Stimulated activated CD8-positive, alpha-beta memory T cell treated with anti-CD3 and anti-CD28 coated beads, Interleukin-7, amount 100 ng/mL, for 4 hours (primary cell): Measurements from ENCODE around the gene RAB40B.

ENCODE experiments used
- DNase-seq, 2 donors: peaks; one replicate each; pipeline ENCODE4 v3.0.0-alpha.2; 2020; ENCODE audit warnings: low read depth in 2 of 2

The RAB40B gene

DNA sequence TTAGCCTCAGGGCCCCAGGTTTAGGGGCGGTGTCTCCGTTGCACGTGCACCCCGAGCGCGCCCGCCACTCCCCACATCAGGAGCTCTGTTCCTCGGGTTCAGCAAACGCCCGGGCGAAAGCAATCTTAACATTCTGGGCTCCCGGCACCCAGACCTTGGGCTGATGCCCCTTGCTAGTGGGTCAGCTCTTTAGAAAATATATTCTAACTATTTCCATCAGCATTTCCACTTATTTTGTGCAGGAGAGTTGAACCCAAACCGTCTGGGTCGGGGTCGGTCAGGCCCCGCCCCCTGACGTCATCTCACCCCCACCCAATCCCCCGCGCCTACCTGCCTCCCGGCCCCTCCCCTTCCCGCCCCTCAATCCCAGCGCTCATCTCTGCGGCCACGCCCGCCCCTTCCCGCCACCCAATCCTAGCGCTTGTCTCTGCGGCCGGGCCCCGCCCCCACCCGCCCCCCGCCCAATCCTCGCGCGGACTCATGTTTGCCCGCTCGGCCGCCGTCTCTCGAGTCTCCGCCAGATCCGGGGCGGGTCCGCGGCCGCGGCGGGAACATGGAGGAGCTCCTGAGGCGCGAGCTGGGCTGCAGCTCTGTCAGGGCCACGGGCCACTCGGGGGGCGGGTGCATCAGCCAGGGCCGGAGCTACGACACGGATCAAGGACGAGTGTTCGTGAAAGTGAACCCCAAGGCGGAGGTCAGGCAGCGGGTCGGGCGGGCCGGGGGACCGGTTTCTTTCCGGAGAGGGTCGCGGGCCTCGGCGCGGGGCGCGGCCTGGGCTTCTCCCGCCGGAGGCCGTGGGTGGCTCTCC lies 17.9 kb upstream of the RAB40B start, which contains the start of gene FN3KRP:
Gene FN3KRP (plus strand): TSS at position 504 of the 808 bp plus-strand sequence. CDS start 50 bp downstream, at position 554.
- peak; percentile 84 to 87 for DNase-seq

DNA sequence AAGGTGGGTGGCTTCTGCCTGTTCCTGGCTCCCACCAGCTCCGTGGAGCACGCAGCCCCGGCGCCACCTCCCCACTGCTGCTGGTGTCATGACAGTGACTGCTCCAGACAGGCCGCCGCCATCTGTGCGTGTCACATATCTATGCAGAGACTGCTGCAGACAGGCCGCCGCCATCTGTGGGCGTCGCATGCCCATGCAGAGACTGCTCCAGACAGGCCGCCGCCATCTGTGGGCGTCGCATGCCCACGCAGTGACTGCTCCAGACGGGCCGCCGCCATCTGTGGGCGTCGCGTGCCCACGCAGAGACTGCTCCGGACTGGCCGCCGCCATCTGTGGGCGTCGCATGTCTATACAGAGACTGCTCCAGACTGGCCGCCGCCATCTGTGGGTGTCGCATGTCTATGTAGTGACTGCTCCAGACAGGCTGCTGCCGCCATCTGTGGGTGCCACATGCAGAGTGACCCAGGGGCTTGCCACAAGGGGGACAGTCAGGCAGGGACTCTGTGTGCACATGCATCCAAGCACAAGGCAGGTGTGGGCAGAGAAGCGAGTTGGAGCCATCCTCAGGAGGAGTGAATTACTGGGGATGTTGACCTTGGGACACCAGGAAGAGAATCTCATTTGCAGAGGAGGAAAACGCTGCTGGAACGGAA lies 14.7 kb upstream of the RAB40B start:
- no peak for DNase-seq

DNA sequence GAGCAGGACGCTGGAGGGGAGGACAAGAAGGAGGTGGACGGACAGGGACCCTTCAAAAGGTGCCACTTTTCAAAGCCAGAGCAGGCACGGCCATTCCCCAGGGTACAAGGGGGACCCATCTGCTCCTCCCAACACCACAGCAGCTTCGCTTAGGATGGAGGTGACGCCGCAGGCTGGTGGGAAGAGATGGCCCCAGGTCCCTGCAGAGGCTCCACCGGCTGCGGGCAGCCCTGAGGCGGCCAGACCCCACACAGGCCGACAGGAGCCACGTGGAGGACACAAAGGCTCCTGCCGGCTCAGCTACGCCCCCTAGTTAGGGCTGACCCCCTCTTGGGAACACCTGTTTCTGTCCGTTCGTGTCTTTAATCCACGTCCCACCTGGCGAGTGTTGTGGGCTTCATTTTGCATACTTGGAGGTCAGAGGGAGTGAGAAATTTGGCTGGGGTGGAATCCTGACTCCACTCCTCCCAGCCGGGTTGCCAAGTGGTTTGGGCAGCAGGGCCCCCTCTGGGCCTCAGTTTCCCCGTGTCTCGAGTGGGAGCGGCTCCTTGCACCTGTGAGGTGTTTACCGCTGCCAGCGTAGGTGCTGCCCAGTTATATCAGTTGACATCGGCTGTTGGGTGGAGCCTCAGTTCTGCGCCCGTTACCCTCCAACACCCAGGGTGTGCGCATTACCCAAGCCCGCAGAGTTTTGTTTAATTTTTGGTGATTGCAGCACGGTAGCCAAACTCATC lies 12.2 kb upstream of the RAB40B start:
- DNase-seq: no peak

DNA sequence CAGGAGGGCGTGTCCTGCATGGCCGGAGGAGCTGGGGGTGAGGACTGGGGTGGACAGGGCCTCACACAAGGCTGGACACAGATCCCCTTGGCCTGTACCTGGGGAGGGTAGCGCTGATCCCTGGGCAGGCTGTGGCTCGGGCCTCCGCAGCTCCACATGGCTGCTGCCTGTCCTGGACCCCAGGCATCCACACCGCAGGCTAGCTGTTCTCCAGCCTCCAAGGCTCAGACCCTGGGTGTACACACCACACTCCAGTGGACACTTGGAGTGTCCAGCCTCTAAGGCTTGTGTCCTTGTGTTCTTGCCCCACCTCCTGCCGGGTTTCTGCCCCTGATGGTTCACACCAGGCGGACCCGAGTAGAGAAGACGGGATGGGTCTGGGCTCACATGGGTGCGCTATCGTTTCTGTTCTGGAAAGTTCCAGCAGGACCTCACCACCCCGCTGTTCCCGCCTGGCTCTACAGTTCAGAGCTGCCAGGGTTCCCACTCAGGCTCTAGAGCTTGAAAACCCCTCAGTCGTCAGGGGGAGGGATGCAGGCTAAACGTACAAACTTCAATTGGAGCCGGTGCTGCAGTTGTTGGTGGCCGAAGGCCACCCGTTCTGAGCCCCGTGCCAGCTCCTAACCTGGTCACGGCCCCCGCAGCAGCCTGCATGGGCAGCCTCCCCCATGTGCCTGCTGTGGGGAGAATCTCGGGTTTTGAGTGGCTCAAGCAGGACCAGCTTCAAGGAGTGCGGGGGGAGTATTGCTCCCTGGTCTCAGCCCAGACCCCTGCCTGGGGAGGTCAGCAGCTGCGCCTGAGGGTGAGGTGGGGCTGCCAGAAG lies 11.4 kb upstream of the RAB40B start:
- DNase-seq: no peak

DNA sequence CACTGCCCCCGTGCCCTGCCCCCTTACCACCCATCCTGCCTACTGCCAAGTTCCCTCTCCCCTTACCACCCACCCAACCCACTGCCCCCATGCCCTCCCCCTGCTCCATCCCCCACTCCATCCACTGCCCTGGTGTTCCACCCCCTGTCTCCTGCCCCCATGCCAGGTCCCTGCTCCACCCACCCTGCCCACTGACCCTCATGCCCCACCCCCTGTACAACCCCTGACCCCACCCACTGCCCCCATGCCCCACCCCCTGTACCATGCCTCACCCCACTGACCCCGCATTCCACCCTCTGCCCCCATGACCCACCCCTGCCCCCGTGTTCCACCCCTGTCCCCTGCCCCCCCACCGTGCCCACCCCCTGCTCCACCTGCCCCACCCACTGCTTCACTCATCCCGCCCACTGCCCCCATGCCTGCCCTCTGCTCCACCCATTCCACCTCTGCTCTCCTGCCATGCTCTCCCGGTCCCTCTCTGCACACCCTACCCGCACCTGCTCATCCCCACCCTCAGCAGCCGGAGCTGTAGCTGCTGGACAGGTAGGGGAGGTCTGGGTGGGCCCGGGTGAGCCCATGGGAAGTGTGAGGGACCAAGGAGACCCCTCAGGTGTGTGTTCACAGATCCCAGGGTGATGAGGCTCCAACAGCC lies 10.7 kb upstream of the RAB40B start:
- DNase-seq: no peak

DNA sequence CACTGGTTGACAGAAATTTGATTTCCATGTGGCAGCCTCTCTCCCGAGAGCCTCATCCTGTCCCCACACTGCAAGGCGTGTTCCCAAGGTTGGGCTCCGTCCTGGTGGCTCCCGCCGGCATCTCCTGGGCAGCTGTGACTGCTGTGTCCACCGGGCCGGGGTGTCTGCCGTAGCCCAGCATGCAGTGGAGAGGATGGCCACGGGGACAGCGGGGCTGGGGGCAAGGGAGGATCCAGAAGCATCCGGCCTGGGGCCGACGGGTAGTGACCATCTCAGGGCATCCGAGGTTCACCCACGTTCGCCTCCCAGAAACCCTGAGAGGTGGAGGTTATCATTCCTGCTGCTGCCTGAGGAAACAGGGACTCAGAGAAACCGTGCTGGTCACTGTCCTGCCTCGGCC lies 7.3 kb upstream of the RAB40B start:
- no peak for DNase-seq

DNA sequence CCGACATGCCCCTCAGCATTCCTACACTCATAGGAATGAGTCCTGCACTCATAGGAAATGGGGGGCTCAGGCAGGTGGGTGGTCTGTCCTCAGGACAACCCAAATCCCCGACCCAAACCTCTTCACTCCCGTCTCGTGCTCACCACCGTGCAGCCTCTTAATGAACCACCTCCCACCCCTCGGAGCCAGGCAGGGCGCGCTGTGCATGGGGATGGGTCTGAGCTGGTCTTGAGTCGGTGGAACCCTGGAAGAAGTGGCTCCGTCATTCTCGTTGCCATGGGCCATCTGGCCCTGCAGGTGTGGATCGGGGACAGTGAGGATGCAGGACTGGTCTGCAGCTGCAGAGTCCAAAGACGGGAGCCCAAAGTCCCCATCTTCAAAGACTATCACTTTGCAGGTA lies 6.4 kb upstream of the RAB40B start:
- no peak for DNase-seq

DNA sequence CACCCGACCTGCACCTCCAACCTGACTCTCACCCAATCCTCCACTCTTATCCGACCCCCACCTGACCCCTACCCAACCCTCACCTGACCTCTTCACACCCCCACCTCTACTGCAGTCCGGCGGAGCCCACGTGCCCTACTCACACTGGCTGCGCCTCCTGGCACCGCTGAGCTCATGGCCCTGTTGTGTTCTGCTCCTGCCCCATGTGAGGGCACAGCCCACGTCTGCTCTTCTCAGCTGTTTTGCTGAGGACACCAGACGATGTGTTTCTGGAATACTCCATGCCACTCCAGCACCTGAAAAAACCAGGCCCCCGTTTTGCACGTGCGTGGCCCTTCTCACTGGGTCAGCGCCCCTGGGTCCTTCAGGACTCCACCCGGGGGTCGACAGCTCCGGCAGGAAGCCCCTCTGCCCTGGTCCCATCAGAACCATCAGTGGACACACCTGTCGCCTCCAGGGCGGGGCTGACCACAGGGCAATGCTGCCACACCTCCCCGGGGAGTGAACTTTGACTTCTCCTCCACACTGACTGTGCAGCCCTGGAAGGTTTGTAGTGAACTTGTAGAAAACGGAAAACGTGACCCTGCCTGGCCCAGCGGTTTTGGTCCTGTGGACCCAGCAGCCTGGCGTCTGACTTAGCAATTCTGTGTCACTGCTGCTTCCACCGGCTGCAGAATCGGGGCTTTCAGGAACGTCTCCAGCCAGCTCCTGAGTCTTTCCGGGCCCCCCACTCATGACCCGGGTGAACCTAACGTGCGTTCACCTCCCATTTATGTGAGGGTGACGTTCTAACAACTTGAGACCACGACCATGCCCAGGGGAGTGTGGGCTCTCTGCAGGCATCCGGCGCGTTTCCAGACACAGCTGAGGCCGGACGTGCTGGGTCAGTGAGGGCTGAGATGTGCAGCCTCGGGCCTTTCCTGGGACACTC lies 5.7 kb upstream of the RAB40B start:
- no peak for DNase-seq

DNA sequence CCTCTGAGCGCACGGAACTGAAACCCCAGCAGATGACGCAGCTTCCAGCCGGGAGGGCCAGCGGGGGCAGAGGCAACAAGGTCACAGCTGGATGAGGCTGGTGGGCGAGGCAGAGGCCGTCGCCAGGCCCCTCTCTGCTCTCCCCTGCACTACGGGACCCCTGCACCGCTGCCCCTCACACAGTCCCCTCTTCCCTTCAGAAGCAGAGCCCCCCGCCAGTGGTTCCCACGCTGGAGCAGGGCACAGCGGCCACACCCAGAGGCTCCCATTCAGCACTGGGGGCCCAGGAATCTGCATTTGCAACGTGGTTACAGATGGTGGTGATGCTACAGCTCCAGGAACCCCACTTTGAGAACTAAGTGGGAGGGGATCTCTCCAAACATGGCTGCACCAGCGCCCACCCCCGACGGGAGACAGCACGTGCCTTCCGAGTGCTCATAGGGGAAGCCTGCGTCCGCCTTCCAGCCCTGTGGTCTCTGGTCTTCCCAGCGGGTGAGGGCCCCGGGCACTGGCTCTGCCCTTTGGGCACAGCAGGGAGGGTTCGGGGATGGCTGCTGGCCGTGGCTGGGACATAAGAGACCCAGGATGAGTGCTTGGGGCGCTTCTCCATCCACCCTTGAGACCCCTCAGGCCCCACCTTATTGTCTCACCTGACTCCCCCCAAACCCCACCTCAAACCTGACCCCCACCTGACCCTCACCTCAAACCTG lies 4.7 kb upstream of the RAB40B start:
- DNase-seq: no peak

DNA sequence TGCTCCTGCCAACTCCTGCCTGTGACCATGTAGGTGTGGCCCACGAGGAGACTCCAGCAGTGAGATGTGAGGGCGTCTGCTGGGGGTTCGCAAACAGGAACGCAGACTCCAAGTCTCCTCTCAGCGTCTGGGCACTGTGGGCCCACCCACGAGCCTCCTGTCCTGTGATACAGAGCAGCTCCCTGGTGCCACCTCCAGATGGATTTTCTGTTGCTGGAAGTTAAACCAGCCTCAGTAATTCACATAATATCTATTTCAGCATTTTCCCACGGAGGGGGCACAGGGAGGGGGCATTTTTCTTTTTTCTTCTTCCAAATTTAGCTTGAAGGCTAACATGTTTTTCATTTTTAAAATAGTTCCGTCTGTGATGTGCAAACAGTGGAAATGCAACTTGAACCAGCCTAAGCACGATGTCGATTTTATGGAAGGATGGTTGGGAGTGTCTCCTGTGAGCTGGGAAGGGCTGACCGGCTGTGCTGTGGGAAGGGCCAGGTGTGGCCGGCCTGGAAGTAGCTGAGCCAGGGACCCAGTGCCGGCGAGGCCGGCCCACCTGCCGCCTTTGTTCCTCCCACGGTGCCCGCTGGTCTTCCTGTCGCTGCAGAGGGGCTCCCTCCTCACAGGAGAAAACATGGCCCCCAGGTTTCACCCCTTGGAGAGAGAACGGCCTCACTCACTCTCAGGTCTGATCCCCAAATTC lies 3.9 kb upstream of the RAB40B start:
- DNase-seq: no peak

DNA sequence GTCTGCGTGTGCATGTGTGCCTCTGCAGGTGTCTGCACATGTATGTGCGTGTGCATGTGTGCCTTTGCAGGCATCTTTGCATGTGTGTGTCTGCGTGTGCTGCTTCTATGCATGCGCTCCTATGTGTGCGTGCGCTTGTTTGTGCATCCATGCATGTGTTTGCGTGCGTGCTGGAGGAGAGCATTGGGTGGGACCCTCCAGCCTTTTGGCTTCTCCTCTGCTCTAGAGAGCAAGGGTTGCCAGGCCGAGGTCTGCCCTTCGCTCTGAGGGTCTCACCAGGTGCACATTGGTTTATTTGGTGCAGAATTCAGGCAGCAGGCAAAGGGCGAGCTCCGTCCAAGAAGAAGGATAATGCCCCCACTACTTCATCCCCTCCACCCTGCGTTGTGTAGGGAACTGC lies 1.1 kb upstream of the RAB40B start:
- no peak for DNase-seq

DNA sequence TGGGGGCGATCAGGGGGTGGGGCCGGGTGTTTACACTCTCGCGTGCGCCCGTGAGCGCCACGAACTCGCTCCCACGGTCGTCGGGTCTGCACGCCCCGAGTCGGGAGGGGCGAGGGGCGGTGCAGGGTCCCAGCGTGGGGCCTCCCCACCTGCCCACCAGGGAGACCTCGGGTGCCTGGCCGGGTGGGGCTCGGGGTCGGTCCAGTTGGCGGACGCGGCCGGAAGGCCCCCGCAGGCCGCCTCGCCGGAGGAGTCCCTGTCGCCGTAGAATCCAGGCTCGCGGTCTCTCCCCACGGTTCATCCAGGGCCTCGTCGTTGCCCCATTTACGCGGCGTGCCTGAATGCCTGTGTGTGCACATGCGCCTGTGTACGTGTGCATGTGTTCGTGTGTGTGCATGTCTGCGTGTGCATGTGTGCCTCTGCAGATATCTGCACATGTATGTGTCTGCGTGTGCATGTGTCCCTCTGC lies 510 bp upstream of the RAB40B start:
- DNase-seq: no peak

DNA sequence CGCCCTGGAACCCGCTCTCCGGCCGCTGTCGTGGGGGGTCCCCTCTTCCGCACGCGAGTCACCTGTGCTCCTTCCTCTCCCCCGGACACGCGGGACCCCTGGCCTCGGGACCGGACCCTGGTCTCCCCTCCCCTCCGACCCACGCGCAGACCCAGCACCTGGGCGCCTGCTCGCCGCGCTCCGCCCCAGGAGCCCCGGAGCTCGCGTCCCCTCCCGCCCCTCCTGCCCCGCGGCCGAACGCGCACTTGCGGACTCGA lies 762 bp downstream of the RAB40B start:
- no peak for DNase-seq

DNA sequence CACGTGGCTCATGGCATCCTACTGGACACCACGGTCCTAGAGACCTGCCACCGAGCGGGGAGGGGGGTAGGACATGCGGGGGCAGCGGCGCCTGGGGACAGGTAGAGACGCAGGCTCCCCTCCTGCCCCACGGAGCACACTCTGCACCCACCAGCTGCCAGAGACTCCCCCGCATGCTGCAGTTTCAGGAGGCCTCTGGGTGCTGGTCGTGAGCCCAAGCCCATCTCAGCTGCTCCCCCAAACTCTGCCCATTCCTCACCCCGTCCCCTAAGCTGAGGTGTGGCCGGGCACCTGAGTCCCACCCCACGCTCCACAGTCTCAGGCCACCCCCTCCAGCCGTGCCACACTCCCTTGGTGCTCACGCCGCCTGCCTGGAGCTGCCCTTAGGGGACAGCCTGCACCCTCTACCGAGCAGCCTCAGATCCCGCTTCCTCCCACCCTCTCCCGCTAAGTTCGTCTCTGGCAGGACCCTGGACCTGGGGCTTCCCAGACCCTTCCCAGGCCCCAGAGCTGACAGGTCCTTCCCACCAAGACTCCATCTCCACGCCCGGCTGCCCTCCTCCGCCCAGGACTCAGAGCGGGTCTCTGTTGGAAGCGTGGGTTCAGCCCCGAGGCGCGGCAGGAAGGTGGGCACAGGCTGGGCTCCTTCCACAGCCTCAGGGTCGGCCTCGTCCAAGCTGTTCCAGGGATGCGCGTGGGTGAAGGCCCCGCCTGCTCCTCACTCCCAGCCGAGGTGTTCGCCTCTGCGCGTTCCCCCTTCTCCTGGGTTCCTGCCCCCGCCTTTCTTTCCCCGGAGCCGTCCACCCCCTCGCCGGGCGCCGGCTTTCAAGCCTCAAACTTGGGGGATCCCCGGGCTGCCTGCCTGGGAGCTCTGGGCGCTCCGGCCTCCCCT lies 1.3 kb downstream of the RAB40B start:
- no peak for DNase-seq

DNA sequence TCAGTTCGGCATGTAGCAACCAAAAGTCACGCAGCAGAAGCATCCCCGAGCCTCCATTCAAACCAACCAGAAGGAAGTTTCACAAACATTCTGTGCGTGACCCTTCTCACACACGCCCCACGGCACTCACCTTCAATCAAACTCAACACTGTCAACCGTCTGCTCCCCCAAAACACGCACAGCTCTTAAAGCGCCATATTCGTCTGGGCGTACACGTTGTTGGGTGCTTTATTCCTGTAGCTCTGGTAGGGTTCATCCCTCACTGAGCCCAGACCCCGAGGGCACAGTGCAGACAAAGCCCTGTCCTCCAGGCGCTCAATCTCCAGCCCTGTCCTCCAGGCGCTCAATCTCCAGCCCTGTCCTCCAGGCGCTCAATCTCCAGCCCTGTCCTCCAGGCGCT lies 2.2 kb downstream of the RAB40B start:
- no peak for DNase-seq

DNA sequence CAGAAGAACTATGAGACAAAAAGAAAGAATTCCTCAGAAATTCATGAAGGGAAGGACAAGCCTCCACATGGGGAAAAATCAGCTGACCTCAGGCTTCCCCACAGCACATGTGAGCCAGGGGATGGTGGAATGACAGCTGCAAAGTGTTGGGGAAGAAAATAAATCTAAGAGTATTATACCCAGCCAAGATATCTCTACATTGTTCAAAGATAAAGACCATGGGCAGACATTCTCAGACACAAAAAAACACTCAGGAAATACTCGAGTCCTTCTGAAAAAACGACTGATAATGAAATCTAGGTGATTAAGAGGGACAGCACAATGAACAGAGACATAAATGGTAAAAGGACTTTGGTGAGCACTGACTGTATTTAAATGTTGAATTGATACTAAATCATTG lies 3.9 kb downstream of the RAB40B start:
- DNase-seq: no peak

DNA sequence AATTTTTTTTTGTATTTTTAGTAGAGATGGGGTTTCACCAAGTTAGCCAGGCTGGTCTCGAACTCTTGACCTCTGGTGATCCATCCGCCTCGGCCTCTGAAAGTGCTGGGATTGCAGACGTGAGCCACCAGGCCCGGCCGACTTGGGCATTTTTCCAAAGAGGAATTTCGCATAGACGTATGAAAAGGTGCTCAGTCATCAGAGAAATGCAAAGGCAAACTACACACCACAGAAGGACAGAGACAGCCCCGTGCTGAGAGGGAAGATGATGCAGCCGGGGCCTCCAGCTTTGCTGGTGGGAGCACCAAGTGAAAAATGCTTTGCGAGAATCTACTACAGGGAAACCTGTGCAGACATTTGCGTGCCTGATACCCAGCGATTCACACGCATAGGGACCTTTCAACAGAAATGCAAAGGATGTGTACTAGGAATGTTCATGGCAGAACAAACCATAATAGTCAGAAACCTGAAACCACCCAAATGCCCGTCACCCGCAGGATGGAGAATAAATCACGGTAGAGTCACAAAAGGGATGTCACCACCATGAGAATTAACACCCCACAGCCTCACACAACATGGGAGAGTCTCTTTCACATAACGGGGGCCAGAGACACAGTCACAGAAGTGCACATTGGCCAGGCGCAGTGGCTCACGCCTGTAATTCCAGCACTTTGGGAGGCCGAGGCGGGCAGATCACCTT lies 5.2 kb downstream of the RAB40B start:
- DNase-seq: no peak
